GM12801 (cell line): ENCODE measurements around the gene PSME1.

Experiments used
- TF ChIP-seq, protein P1 (sequence below): IDR thresholded peaks from one replicate; pipeline ENCODE4 v1.5.1; 2011; ENCODE audit warnings: control low read depth; ENCODE audit not compliant: insufficient read length; ENCODE audit errors: extremely low read depth

PSME1 gene

DNA sequence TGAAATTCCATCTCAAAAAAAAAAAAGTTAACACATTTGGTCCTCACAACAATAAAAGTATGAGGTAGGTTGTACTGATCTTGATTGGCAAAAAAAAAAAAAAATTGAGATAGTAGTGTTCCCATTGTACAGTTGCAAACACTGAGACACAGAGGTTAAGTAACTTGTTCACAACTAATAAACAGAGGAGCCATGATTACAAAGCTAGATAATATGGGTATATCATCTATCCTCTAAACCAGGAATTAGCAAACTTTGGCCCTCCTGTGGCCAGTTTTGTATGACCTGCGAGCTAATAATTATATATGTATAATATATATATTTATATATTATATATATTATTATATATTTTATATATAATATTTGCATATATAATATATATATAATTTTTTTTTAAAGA lies 2.3 kb upstream of the PSME1 start:
- TF ChIP-seq, protein P1, sequence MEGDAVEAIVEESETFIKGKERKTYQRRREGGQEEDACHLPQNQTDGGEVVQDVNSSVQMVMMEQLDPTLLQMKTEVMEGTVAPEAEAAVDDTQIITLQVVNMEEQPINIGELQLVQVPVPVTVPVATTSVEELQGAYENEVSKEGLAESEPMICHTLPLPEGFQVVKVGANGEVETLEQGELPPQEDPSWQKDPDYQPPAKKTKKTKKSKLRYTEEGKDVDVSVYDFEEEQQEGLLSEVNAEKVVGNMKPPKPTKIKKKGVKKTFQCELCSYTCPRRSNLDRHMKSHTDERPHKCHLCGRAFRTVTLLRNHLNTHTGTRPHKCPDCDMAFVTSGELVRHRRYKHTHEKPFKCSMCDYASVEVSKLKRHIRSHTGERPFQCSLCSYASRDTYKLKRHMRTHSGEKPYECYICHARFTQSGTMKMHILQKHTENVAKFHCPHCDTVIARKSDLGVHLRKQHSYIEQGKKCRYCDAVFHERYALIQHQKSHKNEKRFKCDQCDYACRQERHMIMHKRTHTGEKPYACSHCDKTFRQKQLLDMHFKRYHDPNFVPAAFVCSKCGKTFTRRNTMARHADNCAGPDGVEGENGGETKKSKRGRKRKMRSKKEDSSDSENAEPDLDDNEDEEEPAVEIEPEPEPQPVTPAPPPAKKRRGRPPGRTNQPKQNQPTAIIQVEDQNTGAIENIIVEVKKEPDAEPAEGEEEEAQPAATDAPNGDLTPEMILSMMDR = no peak

DNA sequence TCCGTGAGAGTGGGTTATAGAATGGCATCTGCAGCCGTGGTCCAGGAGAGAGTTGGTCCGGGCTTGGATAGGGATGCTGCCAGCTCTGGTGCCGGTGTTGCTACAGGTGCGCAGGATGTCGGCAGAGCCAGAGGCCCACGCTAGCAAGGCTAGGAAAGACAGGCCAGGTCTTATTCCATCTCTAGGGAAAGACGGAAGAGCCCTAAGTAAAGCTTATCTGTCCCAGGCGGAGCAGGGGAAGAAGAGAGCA lies 485 bp upstream of the PSME1 start:
- TF ChIP-seq, protein P1 = no peak

DNA sequence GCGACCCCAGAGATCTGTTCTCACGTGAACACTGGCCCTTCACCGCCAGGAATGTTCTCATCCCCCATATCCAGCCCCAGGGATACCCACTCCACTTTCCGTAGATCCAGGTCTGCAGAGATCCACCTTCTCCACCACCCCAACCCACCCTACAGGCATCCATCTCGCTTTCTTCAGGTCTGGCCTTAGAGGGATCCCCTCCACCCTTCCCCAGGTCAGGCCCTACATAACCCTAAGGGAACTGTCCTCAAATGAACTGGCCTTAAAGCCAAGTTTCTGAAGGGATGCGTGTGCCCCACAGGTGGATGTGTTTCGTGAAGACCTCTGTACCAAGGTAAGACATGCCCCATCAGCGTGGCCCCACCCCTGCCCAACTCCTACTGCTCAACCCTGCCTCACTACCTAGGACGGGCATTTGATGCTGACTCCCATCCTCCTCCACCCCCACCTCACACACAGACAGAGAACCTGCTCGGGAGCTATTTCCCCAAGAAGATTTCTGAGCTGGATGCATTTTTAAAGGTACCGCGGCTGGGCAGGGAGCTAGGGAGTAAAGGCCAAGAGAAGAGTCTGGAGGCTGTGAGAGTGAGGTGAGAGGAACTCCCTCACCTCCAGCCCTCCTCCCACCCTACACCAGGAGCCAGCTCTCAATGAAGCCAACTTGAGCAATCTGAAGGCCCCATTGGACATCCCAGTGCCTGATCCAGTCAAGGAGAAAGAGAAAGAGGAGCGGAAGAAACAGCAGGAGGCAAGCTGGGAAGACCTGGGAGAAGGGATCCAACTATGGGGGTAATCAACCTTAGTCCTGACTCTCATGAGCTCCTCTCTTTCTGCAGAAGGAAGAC lies 912 bp downstream of the PSME1 start:
- TF ChIP-seq, protein P1 = no peak

DNA sequence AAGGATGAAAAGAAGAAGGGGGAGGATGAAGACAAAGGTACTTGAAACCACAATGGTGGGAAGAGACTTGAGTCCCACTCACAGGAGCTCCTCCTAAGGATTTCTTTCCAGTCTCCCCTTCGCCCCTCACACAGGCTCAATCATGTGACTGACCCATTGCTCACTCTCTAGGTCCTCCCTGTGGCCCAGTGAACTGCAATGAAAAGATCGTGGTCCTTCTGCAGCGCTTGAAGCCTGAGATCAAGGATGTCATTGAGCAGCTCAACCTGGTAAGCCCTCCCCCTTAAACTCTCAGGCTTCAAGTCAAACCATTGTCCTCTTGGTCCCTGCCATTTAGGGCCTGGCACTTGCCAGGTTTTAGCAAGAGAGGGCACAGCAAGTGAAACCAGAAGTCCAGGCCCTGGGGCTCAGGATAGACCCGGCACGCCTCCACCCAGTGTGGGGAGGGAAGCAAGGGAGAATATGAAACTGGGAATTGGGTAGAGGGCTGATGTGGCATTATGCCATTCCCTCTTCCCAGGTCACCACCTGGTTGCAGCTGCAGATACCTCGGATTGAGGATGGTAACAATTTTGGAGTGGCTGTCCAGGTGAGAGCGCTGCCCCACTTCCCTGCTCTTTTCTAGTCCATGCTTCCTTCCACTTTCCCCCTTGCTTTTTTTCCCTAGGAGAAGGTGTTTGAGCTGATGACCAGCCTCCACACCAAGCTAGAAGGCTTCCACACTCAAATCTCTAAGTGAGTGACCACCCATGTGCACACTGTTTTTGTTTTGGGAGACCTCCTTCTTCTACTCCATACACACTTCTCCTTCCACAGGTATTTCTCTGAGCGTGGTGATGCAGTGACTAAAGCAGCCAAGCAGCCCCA lies 1.8 kb downstream of the PSME1 start:
- TF ChIP-seq, protein P1 = no peak

DNA sequence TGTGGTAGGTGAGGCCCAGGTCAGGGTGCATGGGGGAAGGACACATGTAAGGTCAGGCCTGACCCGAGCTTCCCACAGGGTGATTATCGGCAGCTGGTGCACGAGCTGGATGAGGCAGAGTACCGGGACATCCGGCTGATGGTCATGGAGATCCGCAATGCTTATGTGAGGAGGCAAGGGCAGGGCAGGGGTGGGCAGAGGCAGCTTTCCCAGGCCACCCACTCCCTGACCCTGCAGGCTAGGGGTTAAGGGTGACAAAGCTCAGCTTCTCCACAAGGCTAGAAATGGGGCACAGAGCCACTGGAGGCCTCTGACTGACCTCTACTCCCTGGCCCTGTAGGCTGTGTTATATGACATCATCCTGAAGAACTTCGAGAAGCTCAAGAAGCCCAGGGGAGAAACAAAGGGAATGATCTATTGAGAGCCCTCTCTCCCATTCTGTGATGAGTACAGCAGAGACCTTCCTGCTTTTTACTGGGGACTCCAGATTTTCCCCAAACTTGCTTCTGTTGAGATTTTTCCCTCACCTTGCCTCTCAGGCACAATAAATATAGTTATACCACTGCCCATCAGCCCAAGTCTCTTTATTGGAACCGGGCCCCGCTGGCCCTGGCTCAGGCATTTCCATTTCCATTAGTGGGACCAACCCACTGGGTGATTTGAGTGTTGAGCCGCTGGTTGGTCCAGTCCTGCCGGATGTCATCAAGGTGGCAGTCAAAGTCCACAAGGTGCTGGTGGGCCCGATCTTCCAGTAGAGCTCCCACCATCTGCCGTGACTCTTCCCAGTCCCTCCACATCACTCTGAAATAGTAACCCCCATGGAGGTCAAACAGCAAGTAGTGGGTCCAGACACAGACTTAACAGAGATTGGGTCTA lies 2.6 kb downstream of the PSME1 start:
- TF ChIP-seq, protein P1 = no peak

DNA sequence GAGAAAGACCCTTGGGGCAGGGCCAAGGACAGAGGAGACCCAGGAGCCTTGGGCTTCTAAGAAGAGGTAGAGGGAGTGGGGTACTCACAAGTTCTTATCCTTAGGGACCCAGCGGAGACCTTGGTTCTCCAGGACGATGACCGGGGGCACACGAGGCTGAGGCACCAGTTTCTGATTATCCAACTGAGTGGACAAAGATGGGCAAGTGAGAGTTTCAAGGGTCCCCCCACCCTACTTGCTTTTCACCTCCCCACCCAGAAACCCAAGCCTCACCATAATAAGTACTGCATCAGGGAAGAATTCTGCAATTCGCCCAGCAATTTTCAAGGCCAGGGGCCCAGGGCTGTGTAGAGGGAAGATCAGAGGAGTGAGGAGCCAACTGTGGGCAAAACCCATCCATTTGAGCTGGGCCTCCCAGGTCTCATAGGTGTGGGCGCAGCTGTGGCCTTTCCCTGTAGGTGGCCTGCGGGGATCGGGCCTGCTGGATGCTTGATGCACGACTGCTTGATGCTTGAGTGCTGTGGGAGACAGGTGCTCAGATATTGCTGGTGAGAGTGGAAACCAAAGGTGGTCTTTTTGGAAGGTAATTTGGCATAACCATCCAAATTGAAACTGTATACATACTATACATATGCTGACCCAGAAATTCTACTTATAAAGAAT lies 3.4 kb downstream of the PSME1 start:
- TF ChIP-seq, protein P1 = no peak
